ENCODE results near the gene CCDC171.

The CCDC171 gene

DNA sequence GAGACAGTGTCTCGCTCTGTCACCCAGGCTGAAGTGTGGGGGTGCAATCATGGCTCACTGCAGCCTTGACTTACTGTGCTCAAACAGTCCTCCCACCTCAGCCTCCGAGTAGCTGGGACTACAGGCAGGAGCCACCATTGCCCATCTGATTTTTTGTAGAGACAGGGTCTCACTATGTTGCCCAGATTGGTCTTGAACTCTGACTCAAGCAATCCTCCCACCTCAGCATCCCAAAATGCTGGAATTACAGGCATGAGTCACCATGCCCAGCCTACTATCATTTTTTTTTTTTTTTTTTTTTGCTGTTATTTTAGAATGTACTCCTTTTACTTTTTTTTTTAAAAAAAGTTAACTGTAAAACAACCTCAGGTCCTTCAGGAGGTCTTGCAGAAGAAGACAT lies 449.0 kb downstream of the CCDC171 start:
- no peak for DNase-seq (ENCODE audit: low spot score)

DNA sequence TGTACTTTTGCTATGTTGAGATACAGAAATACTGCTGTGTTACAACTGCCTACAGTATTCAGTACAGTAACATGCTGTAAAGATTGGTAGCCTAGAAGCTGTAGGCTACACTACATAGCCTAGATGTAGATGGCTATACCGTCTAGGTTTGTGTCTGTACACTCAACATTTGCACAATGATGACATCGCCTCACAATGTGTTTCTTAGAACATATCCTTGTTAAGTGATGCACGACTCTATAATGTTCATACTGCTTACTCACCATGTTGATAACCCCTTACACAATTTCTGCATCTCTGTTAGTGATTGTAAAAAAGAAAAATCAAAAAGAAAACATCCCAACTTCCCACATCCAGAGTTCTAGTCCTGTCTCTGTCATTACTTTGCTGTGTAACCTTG lies 450.0 kb downstream of the CCDC171 start:
- DNase-seq (ENCODE audit: low spot score), result no peak

DNA sequence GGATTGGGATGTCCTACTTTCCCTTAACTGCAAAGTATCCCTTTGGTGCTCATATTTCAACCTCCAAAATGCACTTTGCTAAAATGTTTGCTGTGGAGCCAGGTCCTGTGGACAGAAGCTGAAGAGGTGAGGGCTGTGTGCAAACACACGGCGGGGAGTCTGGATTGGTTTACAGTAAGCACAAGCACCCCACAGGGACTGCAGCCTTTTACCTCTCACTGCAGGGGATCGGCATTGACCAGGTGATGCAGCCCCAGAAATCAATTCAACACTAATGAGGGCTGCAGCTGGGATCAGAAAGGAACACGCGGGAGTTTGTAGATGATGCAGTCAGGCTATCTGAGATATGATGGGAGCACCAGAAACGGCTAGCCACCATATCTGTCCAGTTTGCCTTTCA lies 450.9 kb downstream of the CCDC171 start:
- DNase-seq (ENCODE audit: low spot score), result no peak

DNA sequence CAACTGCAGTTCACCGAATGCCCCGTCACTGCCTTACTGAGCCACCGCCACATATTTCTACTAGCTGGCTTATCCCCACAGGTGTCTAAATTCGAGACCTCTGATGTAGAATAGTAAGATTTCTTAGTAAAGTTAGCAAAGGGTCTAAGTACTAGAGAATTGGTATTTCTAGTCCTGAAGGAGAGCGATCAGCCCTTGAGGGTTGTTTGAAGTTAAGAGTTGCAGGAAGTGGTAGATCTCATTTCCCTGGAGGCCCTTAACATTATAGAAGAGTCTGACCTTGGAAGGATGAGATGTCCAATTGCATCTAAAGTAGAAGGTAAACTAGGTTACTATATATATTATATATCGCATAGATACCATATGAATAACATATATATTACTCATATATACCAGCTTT lies 451.8 kb downstream of the CCDC171 start:
- no peak for DNase-seq (ENCODE audit: low spot score)

GRCh38 chr9:16010221-16010620 lies 457.4 kb downstream of the CCDC171 start:
- no peak for DNase-seq (ENCODE audit: low spot score)

- no peak for DNase-seq (ENCODE audit: low spot score)
These were observed 459.8 kb downstream of the CCDC171 start for GRCh38 chr9:16012621-16013020.

- DNase-seq (ENCODE audit: low spot score), result no peak
These were observed 460.5 kb downstream of the CCDC171 start for GRCh38 chr9:16013366-16013765.

- no peak for DNase-seq (ENCODE audit: low spot score)
These were observed 461.0 kb downstream of the CCDC171 start for GRCh38 chr9:16013826-16014225.

DNA sequence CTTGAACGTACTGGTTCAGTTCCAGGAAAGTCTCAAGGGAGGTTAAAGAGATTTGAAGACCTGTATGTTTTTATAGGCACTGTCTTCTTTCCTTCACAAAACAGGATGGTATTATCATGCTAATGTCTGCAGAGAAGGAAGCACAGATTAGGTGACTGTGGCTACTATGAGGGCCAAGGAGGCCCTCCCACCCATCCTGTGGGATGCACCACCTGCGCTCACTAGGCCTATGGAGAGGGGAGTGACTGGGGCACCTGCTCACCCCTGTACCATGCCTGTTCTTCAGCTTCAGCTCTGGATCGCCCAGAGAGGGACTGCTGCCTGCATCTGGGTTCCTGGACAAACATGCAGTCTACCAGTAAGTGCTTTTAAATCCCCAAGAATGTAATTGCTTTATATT lies 469.4 kb downstream of the CCDC171 start:
- DNase-seq (ENCODE audit: low spot score), result no peak

- no peak for DNase-seq (ENCODE audit: low spot score)
These were observed 470.6 kb downstream of the CCDC171 start for GRCh38 chr9:16023446-16023845.
